ENCODE measurements around the gene TASOR2.

Gene TASOR2

DNA sequence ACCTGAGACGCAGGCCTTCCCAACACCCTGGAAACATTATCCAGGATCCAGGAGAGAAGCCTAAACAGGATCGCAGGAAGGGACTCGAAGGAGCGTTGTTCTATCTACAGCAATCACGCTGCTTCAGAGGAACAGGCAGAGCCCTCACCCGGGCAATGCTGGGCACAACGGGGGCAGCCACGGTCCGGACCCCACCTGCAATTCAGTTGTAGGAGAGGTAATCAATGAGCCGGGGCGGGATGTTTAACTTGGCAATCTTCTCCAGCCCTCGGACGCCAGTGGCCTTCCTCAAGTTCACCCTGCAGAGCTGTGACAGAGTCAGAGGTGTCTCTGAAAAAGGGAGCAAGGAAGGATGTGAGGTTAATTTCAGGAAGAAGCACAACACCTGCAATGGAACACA lies 44.1 kb upstream of the TASOR2 start:
- TF ChIP-seq, protein P1, sequence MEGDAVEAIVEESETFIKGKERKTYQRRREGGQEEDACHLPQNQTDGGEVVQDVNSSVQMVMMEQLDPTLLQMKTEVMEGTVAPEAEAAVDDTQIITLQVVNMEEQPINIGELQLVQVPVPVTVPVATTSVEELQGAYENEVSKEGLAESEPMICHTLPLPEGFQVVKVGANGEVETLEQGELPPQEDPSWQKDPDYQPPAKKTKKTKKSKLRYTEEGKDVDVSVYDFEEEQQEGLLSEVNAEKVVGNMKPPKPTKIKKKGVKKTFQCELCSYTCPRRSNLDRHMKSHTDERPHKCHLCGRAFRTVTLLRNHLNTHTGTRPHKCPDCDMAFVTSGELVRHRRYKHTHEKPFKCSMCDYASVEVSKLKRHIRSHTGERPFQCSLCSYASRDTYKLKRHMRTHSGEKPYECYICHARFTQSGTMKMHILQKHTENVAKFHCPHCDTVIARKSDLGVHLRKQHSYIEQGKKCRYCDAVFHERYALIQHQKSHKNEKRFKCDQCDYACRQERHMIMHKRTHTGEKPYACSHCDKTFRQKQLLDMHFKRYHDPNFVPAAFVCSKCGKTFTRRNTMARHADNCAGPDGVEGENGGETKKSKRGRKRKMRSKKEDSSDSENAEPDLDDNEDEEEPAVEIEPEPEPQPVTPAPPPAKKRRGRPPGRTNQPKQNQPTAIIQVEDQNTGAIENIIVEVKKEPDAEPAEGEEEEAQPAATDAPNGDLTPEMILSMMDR (IDR thresholded peaks at IDR 0.05): no peak
- peaks cover 45 to 57% (median 49%) of the 10 kb centered on the region in 3 donors for H3K36me3 ChIP-seq
- no peaks in the 10 kb centered on the region for H3K27me3 ChIP-seq
- no peak for DNase-seq
- peaks cover 0 to 29% (median 3%) of the 10 kb centered on the region in 4 donors for H3K4me1 ChIP-seq
- H3K9me3 ChIP-seq: no peaks in the 10 kb centered on the region
- intact Hi-C loops (cut with DNase I; ENCODE audit: low total_unique reads): no loop called here
- H3K4me3 ChIP-seq: no peak overlapping the region
- no peak overlapping the region for H3K27ac ChIP-seq

DNA sequence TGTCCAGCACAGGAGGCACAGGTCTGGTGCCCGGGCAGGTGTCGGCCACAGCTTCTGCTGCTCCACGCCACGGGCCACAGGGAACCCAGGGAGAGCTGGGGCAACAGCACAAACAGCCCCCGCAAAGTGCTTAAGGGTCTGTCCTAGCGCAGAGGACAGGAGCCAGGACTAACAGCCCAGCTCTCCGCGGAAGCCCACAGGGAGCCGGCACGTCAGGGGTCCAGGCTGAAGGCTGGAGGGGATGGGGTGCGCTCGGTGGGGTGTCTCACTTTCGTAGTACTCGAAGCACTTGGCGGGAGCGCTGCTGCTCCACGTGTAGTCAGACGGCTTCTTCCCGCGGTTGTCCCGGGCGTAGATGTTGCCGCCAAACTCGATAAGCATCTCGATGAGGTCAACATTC lies 43.1 kb upstream of the TASOR2 start:
- TF ChIP-seq, protein P1 (IDR thresholded peaks at IDR 0.05): no peak
- peaks cover 0 to 34% (median 5%) of the 10 kb centered on the region in 4 donors for H3K4me1 ChIP-seq
- no peaks in the 10 kb centered on the region for H3K9me3 ChIP-seq
- peaks cover 49 to 64% (median 50%) of the 10 kb centered on the region in 3 donors for H3K36me3 ChIP-seq
- intact Hi-C loops (cut with DNase I; ENCODE audit: low total_unique reads): no loop called here
- no peak overlapping the region for H3K27ac ChIP-seq
- no peaks in the 10 kb centered on the region for H3K27me3 ChIP-seq
- H3K4me3 ChIP-seq: no peak overlapping the region
- no peak for DNase-seq

DNA sequence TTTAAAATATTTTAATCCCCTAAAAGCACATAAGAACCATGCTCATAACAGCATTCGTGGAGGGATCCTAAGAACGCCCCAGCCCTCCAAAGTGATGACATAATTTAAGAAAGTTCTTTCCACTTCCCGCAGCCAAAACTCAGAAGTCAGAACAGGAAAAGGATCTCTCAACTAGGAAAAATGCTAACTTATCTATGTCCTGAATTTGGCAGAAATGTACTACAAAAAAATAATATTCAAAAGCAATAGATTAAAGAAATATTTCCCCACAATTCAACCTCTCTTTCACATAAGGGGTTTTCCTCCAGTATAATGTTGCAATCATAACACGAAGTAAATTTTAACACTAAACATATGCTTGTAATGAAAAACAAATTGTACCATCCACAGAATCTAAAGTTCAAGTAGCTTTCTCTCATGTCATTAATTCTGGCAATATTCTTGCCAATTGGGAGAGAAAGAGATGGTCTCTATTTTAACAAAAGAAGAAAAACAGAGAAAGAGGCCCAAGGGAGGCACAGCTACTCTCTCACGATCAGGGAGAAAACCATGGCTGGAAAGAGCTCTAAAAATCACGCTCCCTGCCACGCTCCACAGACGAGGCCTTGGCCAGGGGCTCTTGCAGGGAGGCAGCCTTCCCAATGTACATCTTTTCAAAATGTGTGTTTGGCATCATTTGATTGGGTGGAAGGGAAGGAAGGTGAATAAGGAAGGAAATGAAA lies 41.1 kb upstream of the TASOR2 start:
- Histone ChIP-seq H3K4me1 (peaks cover 0 to 37% (median 5%) of the 10 kb centered on the region in 4 donors), H3K9me3 (no peaks in the 10 kb centered on the region), H3K27ac (peak overlapping the region; percentile 64 to 71), H3K36me3 (peaks cover 52 to 77% (median 59%) of the 10 kb centered on the region in 3 donors), H3K4me3 (no peak overlapping the region), H3K27me3 (no peaks in the 10 kb centered on the region)
- intact Hi-C loops (cut with DNase I; ENCODE audit: low total_unique reads): no loop called here
- peak in 1 of 2 donors; percentile 21 for DNase-seq
- TF ChIP-seq, protein P1 (IDR thresholded peaks at IDR 0.05): no peak

DNA sequence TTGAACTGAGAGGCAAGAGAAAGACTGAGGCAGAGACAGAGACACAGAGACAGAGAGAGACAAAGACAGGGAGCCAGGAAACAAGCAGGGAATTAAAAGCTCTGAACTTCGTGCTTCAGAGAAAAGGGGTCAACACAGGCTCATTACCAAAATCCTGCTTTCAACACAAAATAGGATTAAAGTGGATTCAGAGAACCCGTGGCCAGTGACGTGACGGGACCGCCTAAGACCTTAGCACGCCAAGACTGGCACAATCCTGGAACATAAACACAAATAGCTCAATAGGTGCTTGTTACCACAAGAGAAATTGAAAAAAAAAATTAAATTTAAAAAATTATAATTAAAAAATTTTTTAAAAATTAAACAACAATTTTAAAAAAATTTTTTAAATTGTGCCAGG lies 39.7 kb upstream of the TASOR2 start:
- Histone ChIP-seq H3K27ac (peak overlapping the region; percentile 64 to 71), H3K36me3 (peaks cover 55 to 77% (median 57%) of the 10 kb centered on the region in 3 donors), H3K4me3 (no peak overlapping the region), H3K4me1 (peaks cover 0 to 37% (median 5%) of the 10 kb centered on the region in 4 donors), H3K9me3 (no peaks in the 10 kb centered on the region), H3K27me3 (no peaks in the 10 kb centered on the region)
- no peak for DNase-seq
- TF ChIP-seq, protein P1 (IDR thresholded peaks at IDR 0.05): no peak
- intact Hi-C loops (cut with DNase I; ENCODE audit: low total_unique reads): no loop called here

DNA sequence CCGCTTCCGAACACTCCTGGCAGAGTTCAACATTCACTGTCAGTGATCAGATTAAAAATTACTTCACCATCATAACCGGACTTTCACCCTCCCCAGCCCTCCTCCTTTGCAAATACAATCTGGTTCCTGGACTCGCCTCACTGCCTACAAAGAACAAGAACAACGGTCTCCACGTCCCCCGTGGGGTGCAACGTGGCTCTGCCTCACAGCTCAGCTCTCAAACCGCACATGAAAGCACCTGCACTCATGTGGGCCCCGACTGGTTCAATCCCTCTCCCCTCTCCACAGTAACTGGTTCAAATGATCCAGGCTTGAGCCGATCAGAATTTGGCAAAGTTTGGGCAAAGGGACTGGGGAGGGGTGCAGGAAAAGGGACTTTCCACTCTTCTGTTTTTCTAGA lies 39.3 kb upstream of the TASOR2 start:
- H3K9me3 ChIP-seq: no peaks in the 10 kb centered on the region
- H3K4me3 ChIP-seq: no peak overlapping the region
- H3K36me3 ChIP-seq: peaks cover 55 to 77% (median 57%) of the 10 kb centered on the region in 3 donors
- intact Hi-C loops (cut with DNase I; ENCODE audit: low total_unique reads): no loop called here
- H3K27me3 ChIP-seq: no peaks in the 10 kb centered on the region
- H3K4me1 ChIP-seq: peaks cover 0 to 37% (median 5%) of the 10 kb centered on the region in 4 donors
- DNase-seq: peak; percentile 55 to 68
- TF ChIP-seq, protein P1 (IDR thresholded peaks at IDR 0.05): no peak
- peak overlapping the region; percentile 60 to 71 for H3K27ac ChIP-seq
